ENCODE measurements around the gene REPIN1.

GRCh38 chr7:150346922-150347321 is 21.7 kb upstream of the REPIN1 start:
- no peak for TF ChIP-seq CTCF (IDR thresholded peaks at IDR 0.05; ENCODE audit: poor library complexity)
- TF ChIP-seq EZH2phosphoT487 (IDR thresholded peaks at IDR 0.05; ENCODE audit: low read depth, severe bottlenecking, unreplicated experiment), result no peak
- no peak for TF ChIP-seq EZH2 (IDR thresholded peaks at IDR 0.05; ENCODE audit: borderline replicate concordance)
